ENCODE measurements around the gene OOSP3. TPM values are rescaled to one million over a fixed set of nuclear protein-coding genes. Genes with fewer than 3 reads are reported as not detected.

Gene OOSP3
- total RNA-seq, 2 donors from 2014 or later: not detected

DNA sequence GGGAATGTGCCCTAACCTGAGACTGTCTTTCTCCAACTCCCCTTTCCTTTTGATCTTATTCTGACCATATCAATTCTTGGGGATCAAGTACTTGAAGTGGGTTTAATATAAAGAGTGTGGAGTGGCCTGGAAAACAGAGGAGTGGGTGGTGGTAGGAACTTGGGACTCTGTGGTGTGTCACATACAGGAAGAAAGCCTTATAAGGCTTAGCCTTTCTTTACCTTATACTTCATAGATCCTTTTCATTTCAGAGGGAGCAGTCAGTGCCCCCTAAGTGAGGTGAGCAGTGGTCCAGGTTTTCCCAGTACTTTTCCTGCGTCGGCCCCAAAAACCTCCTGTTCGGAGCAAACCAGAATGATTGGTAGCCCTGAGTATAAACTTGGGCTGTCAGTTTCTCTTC lies 60.1 kb downstream of the OOSP3 start:
- no peak for TF ChIP-seq POLR2A (IDR thresholded peaks at IDR 0.05)
- TF ChIP-seq, protein P1, sequence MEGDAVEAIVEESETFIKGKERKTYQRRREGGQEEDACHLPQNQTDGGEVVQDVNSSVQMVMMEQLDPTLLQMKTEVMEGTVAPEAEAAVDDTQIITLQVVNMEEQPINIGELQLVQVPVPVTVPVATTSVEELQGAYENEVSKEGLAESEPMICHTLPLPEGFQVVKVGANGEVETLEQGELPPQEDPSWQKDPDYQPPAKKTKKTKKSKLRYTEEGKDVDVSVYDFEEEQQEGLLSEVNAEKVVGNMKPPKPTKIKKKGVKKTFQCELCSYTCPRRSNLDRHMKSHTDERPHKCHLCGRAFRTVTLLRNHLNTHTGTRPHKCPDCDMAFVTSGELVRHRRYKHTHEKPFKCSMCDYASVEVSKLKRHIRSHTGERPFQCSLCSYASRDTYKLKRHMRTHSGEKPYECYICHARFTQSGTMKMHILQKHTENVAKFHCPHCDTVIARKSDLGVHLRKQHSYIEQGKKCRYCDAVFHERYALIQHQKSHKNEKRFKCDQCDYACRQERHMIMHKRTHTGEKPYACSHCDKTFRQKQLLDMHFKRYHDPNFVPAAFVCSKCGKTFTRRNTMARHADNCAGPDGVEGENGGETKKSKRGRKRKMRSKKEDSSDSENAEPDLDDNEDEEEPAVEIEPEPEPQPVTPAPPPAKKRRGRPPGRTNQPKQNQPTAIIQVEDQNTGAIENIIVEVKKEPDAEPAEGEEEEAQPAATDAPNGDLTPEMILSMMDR (IDR thresholded peaks at IDR 0.05): no peak
- Histone ChIP-seq H3K27ac (no peak overlapping the region), H3K36me3 (replicated peaks in 1 of 2; ENCODE audit: insufficient read depth in 1 of 2, low read depth in 2 of 2) (no peaks in the 10 kb centered on the region), H3K9me3 (no peaks in the 10 kb centered on the region), H3K27me3 (no peaks in the 10 kb centered on the region), H3K4me1 (no peaks in the 10 kb centered on the region), H3K4me3 (no peak overlapping the region)
- ATAC-seq (no peak), DNase-seq (no peak)
- 91% methylated on average over 3 of the region's 3 CpGs for WGBS, 2 donors
- intact Hi-C loops (cut with DNase I): no loop called here

DNA sequence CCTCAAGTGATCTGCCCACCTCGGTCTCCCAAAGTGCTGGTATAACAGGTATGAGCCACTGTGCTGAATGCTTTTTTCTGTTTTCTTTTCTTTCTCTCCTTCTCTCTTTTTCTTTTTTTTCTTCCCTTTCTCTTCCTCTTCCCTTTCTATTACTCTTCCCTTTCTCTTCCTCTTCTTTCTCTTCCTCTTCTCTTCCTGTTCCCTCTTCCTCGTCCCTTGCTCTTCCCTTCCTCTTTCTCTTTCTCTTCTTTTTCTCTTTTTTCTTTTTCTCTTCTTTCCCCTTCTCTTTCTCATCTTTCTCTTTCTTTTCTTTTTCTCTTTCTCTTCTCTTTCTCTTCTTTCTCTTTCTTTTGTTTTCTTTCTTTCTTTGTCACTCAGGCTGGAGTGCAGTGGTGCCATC lies 60.9 kb downstream of the OOSP3 start:
- Histone ChIP-seq H3K4me3 (no peak overlapping the region), H3K36me3 (replicated peaks in 1 of 2; ENCODE audit: insufficient read depth in 1 of 2, low read depth in 2 of 2) (no peaks in the 10 kb centered on the region), H3K4me1 (no peaks in the 10 kb centered on the region), H3K27me3 (no peaks in the 10 kb centered on the region), H3K9me3 (no peaks in the 10 kb centered on the region), H3K27ac (no peak overlapping the region)
- WGBS, 2 donors: 70 to 86% methylated on average over 2 of the region's 2 CpGs
- ATAC-seq: no peak
- no peak for DNase-seq
- TF ChIP-seq POLR2A (IDR thresholded peaks at IDR 0.05): no peak
- TF ChIP-seq, protein P1 (IDR thresholded peaks at IDR 0.05): no peak
- intact Hi-C loops (cut with DNase I): no loop called here

DNA sequence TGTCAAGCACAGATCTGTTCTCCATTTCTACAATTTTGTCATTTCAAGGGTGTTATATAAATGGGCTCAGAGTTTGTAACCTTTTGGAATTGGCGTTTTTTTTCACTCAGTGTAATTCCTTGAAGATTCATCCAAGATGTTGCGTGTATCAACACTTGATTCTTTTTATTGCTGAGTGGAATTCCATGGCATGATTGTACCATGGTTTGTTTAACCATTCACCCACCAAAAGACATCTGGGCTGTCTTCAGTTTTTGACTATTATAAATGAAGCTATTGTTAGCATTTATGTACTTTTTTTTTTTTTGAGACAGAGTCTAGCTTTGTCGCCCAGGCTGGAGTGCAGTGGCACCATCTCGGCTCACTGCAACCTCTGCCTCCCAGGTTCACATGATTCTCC lies 62.5 kb downstream of the OOSP3 start:
- 79 to 88% methylated on average over 4 of the region's 4 CpGs for WGBS, 2 donors
- Histone ChIP-seq H3K27me3 (no peaks in the 10 kb centered on the region), H3K27ac (no peak overlapping the region), H3K36me3 (replicated peaks in 1 of 2; ENCODE audit: insufficient read depth in 1 of 2, low read depth in 2 of 2) (no peaks in the 10 kb centered on the region), H3K9me3 (no peaks in the 10 kb centered on the region), H3K4me1 (no peaks in the 10 kb centered on the region), H3K4me3 (no peak overlapping the region)
- no peak for TF ChIP-seq POLR2A (IDR thresholded peaks at IDR 0.05)
- TF ChIP-seq, protein P1 (IDR thresholded peaks at IDR 0.05): no peak
- ATAC-seq: no peak
- intact Hi-C loops (cut with DNase I): no loop called here
- DNase-seq: no peak

DNA sequence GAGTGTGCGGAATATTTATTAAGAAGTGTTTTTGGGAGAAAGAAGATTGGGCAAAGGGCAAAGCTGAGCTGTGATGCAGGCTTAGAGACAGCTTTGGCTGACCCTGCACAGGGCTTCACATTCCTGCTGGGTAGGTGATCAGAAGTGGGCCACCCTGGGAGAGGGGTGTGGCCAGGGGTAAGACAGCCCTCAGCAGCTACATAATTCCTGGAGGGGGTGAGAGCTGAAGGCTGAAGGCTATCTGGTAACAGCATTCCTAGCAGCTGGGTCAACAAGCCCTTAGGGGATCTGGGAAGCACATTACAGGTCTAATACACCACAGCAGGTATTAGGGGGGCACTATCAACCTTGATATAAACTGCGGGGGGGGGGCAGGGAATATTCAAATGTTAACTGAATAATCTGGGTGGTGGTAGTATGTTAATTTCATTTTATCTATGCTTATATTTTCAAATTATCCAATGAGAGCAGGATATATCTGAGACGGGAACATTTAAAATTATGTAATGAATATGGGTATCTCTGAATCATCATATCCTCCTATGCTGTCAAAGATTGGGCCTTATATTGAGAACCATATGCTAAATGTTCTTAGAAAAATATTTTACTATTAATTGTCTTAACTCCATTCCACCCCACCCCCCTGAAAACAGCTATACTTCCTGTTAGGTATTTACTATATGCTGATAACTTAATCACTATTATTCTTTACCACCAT lies 65.6 kb downstream of the OOSP3 start:
- WGBS, 2 donors: 67 to 73% methylated on average over 3 of the region's 3 CpGs
- Histone ChIP-seq H3K27ac (no peak overlapping the region), H3K27me3 (no peaks in the 10 kb centered on the region), H3K4me1 (no peaks in the 10 kb centered on the region), H3K9me3 (no peaks in the 10 kb centered on the region), H3K36me3 (replicated peaks in 1 of 2; ENCODE audit: insufficient read depth in 1 of 2, low read depth in 2 of 2) (no peaks in the 10 kb centered on the region), H3K4me3 (no peak overlapping the region)
- TF ChIP-seq, protein P1 (IDR thresholded peaks at IDR 0.05): no peak
- no peak for TF ChIP-seq POLR2A (IDR thresholded peaks at IDR 0.05)
- ATAC-seq (no peak), DNase-seq (no peak)
- intact Hi-C loops (cut with DNase I): no loop called here

DNA sequence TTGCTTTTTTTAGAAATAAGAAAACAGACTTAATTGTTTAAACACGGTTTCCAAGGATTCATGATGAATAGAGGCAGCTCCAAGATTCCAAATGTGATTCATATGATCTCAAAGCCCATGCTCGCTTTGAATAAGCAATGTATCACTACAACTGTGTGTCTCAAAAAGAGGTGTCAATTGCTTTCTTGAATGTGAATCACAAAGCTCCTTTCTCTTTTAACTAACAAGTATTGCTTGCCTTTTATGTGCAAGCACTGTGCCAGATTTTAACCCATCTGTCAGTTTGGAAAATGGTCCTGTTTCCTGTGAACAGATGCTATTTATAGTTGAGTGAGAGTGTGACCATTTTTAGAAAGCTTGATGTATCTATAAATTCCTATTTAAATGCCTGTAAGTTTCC lies 66.1 kb downstream of the OOSP3 start:
- Histone ChIP-seq H3K9me3 (no peaks in the 10 kb centered on the region), H3K27ac (no peak overlapping the region), H3K36me3 (replicated peaks in 1 of 2; ENCODE audit: insufficient read depth in 1 of 2, low read depth in 2 of 2) (no peaks in the 10 kb centered on the region), H3K27me3 (no peaks in the 10 kb centered on the region), H3K4me1 (no peaks in the 10 kb centered on the region), H3K4me3 (no peak overlapping the region)
- ATAC-seq: no peak
- 70 to 78% methylated on average over 2 of the region's 2 CpGs for WGBS, 2 donors
- TF ChIP-seq, protein P1 (IDR thresholded peaks at IDR 0.05): no peak
- no peak for TF ChIP-seq POLR2A (IDR thresholded peaks at IDR 0.05)
- intact Hi-C loops (cut with DNase I): no loop called here
- DNase-seq: no peak
